Keratinocyte (primary cell): ENCODE results near the gene LY6G5B. TPM values are rescaled to one million over a fixed set of nuclear protein-coding genes. Genes with fewer than 3 reads are reported as not detected.

Experiments
- DNase-seq: peaks from one replicate; pipeline ENCODE4 v3.0.0-alpha.2; 2011; ENCODE audit warnings: low read depth, missing footprints, low spot score
- FAIRE-seq: peaks from 2 replicates; lab custom pipeline; 2011; peaks lifted over from hg19 to GRCh38; lab: Jason Lieb, UNC
- H2AFZ ChIP-seq: 2 replicates; pipeline ENCODE4 v1.6.0; 2012; ENCODE audit warnings: low read length, control low read depth, inconsistent platforms; ENCODE audit not compliant: control insufficient read depth
- H3K27ac ChIP-seq: 2 replicates; pipeline ENCODE4 v1.5.1; 2011; ENCODE audit warnings: low read length; ENCODE audit not compliant: control insufficient read depth, insufficient read depth
- H3K27me3 ChIP-seq: 3 replicates; pipeline ENCODE4 v1.6.0; 2011; ENCODE audit warnings: low read length; ENCODE audit not compliant: control insufficient read depth, insufficient read depth; ENCODE audit errors: extremely low read depth
- H3K36me3 ChIP-seq, 2 experiments: 2 replicates in 1 of 2; 3 replicates in 1 of 2; pipeline ENCODE4 v1.5.1; 2011; ENCODE audit warnings: low read length in 2 of 2, mild to moderate bottlenecking in 1 of 2; ENCODE audit not compliant: control insufficient read depth in 2 of 2, insufficient read depth in 2 of 2; ENCODE audit errors: extremely low read depth in 1 of 2
- H3K4me1 ChIP-seq: 3 replicates; pipeline ENCODE4 v1.5.1; 2011; ENCODE audit warnings: low read length; ENCODE audit not compliant: control insufficient read depth, insufficient read depth; ENCODE audit errors: extremely low read depth
- H3K4me2 ChIP-seq: 3 replicates; pipeline ENCODE4 v1.6.0; 2011; ENCODE audit warnings: low read depth, low read length; ENCODE audit not compliant: control insufficient read depth, insufficient read depth; ENCODE audit errors: extremely low read depth
- H3K4me3 ChIP-seq, 3 experiments: fragments of 200-600 bp in 1 of 3; sonication (generic) in 1 of 3; 2 replicates in 2 of 3; 3 replicates in 1 of 3; pipeline ENCODE4 v1.5.1; 2011 to 2016; ENCODE audit warnings: low read length in 3 of 3, mild to moderate bottlenecking in 3 of 3, control low read depth in 2 of 3, inconsistent platforms in 1 of 3, low read depth in 1 of 3, mixed read lengths in 1 of 3, mixed run types in 1 of 3, moderate library complexity in 1 of 3; ENCODE audit not compliant: control insufficient read depth in 2 of 3, insufficient read depth in 2 of 3; ENCODE audit errors: extremely low read depth in 1 of 3
- H3K79me2 ChIP-seq: 2 replicates; pipeline ENCODE4 v1.6.0; 2012; ENCODE audit warnings: low read length; ENCODE audit not compliant: control insufficient read depth, insufficient read depth
- H3K9ac ChIP-seq: 3 replicates; pipeline ENCODE4 v1.6.0; 2011; ENCODE audit warnings: low read length; ENCODE audit not compliant: control insufficient read depth, insufficient read depth; ENCODE audit errors: extremely low read depth
- H3K9me1 ChIP-seq: 3 replicates; pipeline ENCODE4 v1.6.0; 2011; ENCODE audit warnings: low read length; ENCODE audit not compliant: control insufficient read depth, insufficient read depth; ENCODE audit errors: extremely low read depth
- H3K9me3 ChIP-seq: 2 replicates; pipeline ENCODE4 v1.5.1; 2012; ENCODE audit warnings: low read depth, low read length; ENCODE audit not compliant: control insufficient read depth
- H4K20me1 ChIP-seq: 3 replicates; pipeline ENCODE4 v1.6.0; 2011; ENCODE audit warnings: low read length; ENCODE audit not compliant: control insufficient read depth, insufficient read depth; ENCODE audit errors: extremely low read depth
- CTCF ChIP-seq, 3 experiments: IDR thresholded peaks in 1 of 3; conservative IDR thresholded peaks in 1 of 3; optimal IDR thresholded peaks in 1 of 3; 2 replicates in 2 of 3; 3 replicates in 1 of 3; pipeline versions ENCODE3 to v1.5.1; 2011; ENCODE audit warnings: low read length in 3 of 3, mild to moderate bottlenecking in 3 of 3, moderate library complexity in 2 of 3, control low read depth in 1 of 3, inconsistent platforms in 1 of 3; ENCODE audit not compliant: insufficient read depth in 2 of 3; ENCODE audit errors: extremely low read depth in 1 of 3
- EZH2 ChIP-seq: IDR thresholded peaks from one replicate; pipeline ENCODE4 v1.6.1; 2012; ENCODE audit warnings: inconsistent platforms, mild to moderate bottlenecking, low read length, moderate library complexity
- dilution Hi-C: fragments of 300-500 bp; cut with MboI; formaldehyde crosslinking; loops from one replicate; pipeline ENCODE4 v1.7.0; 2020; ENCODE audit warnings: low sequenced_read_pairs; ENCODE audit not compliant: extremely low pct_ligation_motif_present
- polyA plus RNA-seq, 5 experiments: library from polyadenylated mRNA; depleted of rRNA in 3 of 5; stranded (reverse) in 3 of 5; stranded (forward) in 1 of 5; unstranded in 1 of 5; fragments of >200 nt; gene quantifications; 1 replicate in 1 of 5; 2 replicates in 3 of 5; 3 replicates in 1 of 5; pipeline versions ENCODE4 v1.2.1 to v1.2.3, GENCODE V29; 2011 to 2012; ENCODE audit warnings: missing spikeins in 2 of 5, low read depth in 1 of 5, low replicate concordance in 1 of 5

LY6G5B gene
- polyA plus RNA-seq, 1 donor (not counting 4 experiments of a cell fraction or from before 2014, with no cell fraction given), result 5.2 TPM

DNA sequence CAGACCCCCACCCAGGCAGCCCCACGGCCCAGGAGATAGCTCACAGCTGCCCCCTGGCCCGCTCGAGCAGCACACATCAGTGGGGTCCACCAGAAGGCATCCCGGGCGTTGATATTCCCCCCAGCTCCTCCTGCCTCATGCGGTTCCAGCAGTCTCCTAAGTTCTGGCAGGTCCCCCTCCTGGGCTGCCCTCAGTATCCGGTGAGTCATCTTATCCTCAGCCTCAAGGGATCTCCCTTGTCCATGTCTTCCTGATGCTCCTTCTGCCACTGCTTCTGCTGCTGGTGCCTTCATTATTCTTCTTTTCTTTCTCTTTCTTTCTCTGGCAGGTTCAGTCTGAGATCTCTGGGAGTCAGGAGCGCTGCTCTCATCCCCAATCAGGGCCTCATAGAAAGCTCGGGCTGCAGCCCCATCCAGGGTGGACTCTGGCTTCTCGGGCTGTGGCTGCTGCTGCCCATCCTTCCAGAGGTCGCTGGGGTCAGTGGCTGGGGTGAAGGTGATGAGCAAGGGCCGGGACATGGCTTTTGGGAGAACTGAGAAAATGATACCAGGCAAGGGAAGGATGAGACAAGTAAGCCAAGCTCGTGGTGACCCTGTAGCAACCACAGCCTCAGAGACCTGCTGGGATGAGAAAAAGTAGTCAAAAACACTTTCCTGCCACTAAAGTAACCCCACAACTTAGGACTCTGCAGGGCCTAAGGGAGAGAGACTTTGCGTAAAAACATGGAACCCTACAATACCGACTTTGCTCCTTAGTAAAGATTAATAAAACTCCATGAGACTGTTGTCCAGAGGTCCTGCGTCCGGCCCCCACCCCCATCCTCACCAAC lies 5.6 kb upstream of the LY6G5B start:
- Histone ChIP-seq H3K27me3 (no peaks in the 10 kb centered on the region), H3K4me2 (peak overlapping the region; percentile 71), H3K79me2 (peaks cover 43% of the 10 kb centered on the region), H3K4me3 (peak overlapping the region; percentile 93 to 95 (median 94)), H4K20me1 (no peaks in the 10 kb centered on the region), H3K36me3 (peaks cover 15 to 26% of the 10 kb centered on the region in 2 experiments), H3K9me3 (no peaks in the 10 kb centered on the region), H3K27ac (peak overlapping the region; percentile 96), H3K4me1 (peaks cover 37% of the 10 kb centered on the region), H2AFZ (peak overlapping the region; percentile 67), H3K9me1 (no peaks in the 10 kb centered on the region), H3K9ac (peak overlapping the region; percentile 94)
- dilution Hi-C loops, result no loop called here
- no peak for FAIRE-seq
- no peak for DNase-seq
- no peak for TF ChIP-seq CTCF (optimal IDR thresholded peaks at IDR 0.05 in 1 of 3, IDR thresholded peaks at IDR 0.05 in 1 of 3, conservative IDR thresholded peaks at IDR 0.05 in 1 of 3; ENCODE audit: extremely low read depth in 1 of 3, insufficient read depth in 2 of 3, low read length in 3 of 3)
- no peak for TF ChIP-seq EZH2

DNA sequence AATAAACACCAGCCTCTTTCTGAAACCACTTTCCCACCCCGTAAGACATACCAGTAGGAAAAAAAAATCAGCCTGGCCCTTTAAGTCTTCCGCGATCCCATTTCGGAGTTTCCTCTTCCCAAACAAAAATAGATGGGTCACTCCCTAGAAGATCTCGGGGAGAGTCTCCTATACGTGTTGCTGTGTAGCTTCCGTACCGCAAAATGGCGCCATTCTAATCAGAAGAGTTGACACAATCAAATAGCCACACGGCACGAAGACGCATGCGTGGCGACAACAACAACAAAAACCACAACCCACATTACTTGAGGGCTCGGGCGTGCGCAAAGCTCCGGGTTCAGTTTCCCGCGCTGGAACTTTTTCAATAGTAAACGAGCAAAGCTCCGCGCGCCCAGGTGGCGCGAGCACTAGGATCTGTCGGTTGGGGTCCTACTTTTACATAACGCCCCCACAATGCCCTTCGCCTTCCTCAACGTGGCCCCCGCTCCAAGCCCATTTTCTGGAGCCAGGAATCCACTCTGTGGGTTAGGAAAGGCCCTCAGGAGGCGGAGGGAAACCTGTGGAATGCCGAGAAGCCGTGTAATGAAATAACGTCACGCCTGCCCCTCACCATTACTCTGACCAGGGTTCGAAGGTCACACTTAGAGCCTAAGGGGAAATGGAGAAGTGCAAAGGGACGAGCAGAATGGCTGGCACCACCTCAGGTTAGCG lies 4.8 kb upstream of the LY6G5B start, which contains the start of gene GPANK1:
Gene GPANK1 (minus strand): TSS at position 208 of the 711 bp plus-strand sequence. CDS start 519 bp downstream, outside the sequence.
- no peaks in the 10 kb centered on the region for H4K20me1 ChIP-seq
- peaks cover 41% of the 10 kb centered on the region for H3K79me2 ChIP-seq
- peak; percentile 76 for FAIRE-seq
- H3K27me3 ChIP-seq, result no peaks in the 10 kb centered on the region
- H3K36me3 ChIP-seq, result peaks cover 21 to 33% of the 10 kb centered on the region in 2 experiments
- TF ChIP-seq EZH2 (no peak), CTCF (optimal IDR thresholded peaks at IDR 0.05 in 1 of 3, IDR thresholded peaks at IDR 0.05 in 1 of 3, conservative IDR thresholded peaks at IDR 0.05 in 1 of 3; ENCODE audit: extremely low read depth in 1 of 3, insufficient read depth in 2 of 3, low read length in 3 of 3) (no peak)
- peak within 1 kb of the TSS; percentile 86 for H2AFZ ChIP-seq
- H3K9me3 ChIP-seq, result no peaks in the 10 kb centered on the region
- peaks cover 30% of the 10 kb centered on the region for H3K4me1 ChIP-seq
- H3K9me1 ChIP-seq, result no peaks in the 10 kb centered on the region
- peak within 1 kb of the TSS; percentile 71 for H3K4me2 ChIP-seq
- peak within 1 kb of the TSS; percentile 93 to 95 (median 94) for H3K4me3 ChIP-seq
- peak; percentile 66 for DNase-seq
- dilution Hi-C loops, result no loop called here
- H3K9ac ChIP-seq, result peak within 1 kb of the TSS; percentile 94
- H3K27ac ChIP-seq, result peak within 1 kb of the TSS; percentile 96
